KMS-11 (cell line): ENCODE results near the gene UMOD.

Experiments used
- H2AFZ ChIP-seq: fragments of 200-600 bp; sonication (generic); 2 replicates; pipeline ENCODE4 v1.6.1; 2016; ENCODE audit warnings: antibody characterized with exemption, mixed run types, low read depth
- H3K27ac ChIP-seq: fragments of 200-600 bp; sonication (generic); 2 replicates; pipeline ENCODE4 v1.6.1; 2016; ENCODE audit warnings: mild to moderate bottlenecking, mixed run types
- H3K27me3 ChIP-seq: fragments of 200-600 bp; sonication (generic); 2 replicates; pipeline ENCODE4 v1.6.1; 2017; ENCODE audit warnings: mild to moderate bottlenecking, low read depth, mixed run types, moderate library complexity; ENCODE audit not compliant: insufficient read depth
- H3K36me3 ChIP-seq: fragments of 200-600 bp; sonication (generic); 2 replicates; pipeline ENCODE4 v1.6.1; 2017; ENCODE audit warnings: mild to moderate bottlenecking, mixed run types; ENCODE audit not compliant: insufficient read depth
- H3K4me1 ChIP-seq: fragments of 200-600 bp; sonication (generic); 2 replicates; pipeline ENCODE4 v1.6.1; 2016; ENCODE audit warnings: mild to moderate bottlenecking, low read depth, mixed run types; ENCODE audit not compliant: poor library complexity, severe bottlenecking
- H3K4me2 ChIP-seq: fragments of 200-600 bp; sonication (generic); 2 replicates; pipeline ENCODE4 v1.7.0; 2016; ENCODE audit warnings: mild to moderate bottlenecking, mixed run types
- H3K4me3 ChIP-seq: fragments of 200-600 bp; sonication (generic); IDR thresholded peaks from 2 replicates; pipeline ENCODE4 v1.6.1; 2017; ENCODE audit warnings: low read depth, low read length, mixed read lengths; ENCODE audit not compliant: insufficient read depth
- H3K79me2 ChIP-seq: fragments of 200-600 bp; sonication (generic); 2 replicates; pipeline ENCODE4 v1.6.1; 2016; ENCODE audit warnings: low read depth, mixed run types; ENCODE audit not compliant: insufficient read depth
- H3K9ac ChIP-seq: fragments of 200-600 bp; sonication (generic); 2 replicates; pipeline ENCODE4 v1.6.1; 2016; ENCODE audit warnings: mild to moderate bottlenecking, mixed run types
- H4K20me1 ChIP-seq: fragments of 200-600 bp; sonication (generic); 2 replicates; pipeline ENCODE4 v1.6.1; 2016; ENCODE audit warnings: mild to moderate bottlenecking, mixed run types; ENCODE audit not compliant: insufficient read depth
- CTCF ChIP-seq: fragments of 200-600 bp; sonication (generic); conservative IDR thresholded peaks from 2 replicates; pipeline ENCODE4 v1.6.1; 2017; ENCODE audit warnings: low read depth, mild to moderate bottlenecking, antibody characterized with exemption, low read length, moderate library complexity, mixed read lengths

The UMOD gene

DNA sequence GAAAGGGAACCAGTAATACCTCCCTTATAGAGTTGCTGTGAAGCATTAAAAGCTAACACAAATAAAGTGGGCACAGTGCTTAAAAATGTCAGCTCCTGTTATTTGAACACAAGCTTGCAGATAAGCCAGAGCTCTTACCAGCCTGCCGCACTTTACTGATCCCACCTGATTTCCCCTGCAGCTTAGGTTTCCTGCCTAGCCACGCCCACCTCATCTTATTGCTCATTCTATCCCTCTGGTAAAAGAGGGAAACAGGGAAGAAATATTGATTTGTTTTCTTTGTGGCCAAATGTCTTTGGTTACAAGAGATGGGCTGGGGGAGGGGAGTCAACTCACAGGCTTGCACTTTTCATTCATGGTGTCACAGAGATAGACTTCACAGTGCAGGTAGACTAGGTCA is 15.6 kb downstream of the UMOD start:
- Histone ChIP-seq H4K20me1 (no peaks in the 10 kb centered on the region), H3K27ac (no peak overlapping the region), H3K36me3 (no peaks in the 10 kb centered on the region), H3K27me3 (no peaks in the 10 kb centered on the region), H3K4me2 (no peak overlapping the region), H2AFZ (no peak overlapping the region), H3K9ac (no peak overlapping the region), H3K4me1 (no peaks in the 10 kb centered on the region), H3K79me2 (no peaks in the 10 kb centered on the region), H3K4me3 (no peak overlapping the region)
- no peak for TF ChIP-seq CTCF

DNA sequence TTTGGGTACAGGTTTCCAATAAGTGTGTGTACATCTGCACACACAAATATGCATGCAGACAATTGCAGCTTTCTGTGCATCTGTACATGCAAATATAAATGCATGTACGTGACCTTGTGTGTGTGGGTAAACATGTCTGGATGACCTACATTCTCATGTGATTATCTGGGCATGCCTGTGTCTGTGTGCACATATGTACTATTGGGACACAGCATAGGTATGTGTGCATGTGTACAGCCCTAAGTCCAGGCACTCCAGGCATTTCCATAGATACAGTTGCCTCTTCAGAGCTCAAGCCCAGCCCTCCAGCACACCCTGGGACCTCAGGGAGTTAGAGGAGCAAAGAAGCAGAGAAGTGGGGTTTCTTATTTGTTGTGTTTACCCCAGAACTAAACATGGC is 18.1 kb downstream of the UMOD start:
- Histone ChIP-seq H2AFZ (no peak overlapping the region), H3K27me3 (no peaks in the 10 kb centered on the region), H4K20me1 (no peaks in the 10 kb centered on the region), H3K4me1 (no peaks in the 10 kb centered on the region), H3K36me3 (no peaks in the 10 kb centered on the region), H3K4me2 (no peak overlapping the region), H3K27ac (no peak overlapping the region), H3K79me2 (no peaks in the 10 kb centered on the region), H3K9ac (no peak overlapping the region), H3K4me3 (no peak overlapping the region)
- TF ChIP-seq CTCF, result no peak

- no peaks in the 10 kb centered on the region for H4K20me1 ChIP-seq
- no peaks in the 10 kb centered on the region for H3K27me3 ChIP-seq
- no peak overlapping the region for H3K4me2 ChIP-seq
- H3K4me1 ChIP-seq, result no peaks in the 10 kb centered on the region
- no peak overlapping the region for H3K9ac ChIP-seq
- H2AFZ ChIP-seq, result no peak overlapping the region
- no peaks in the 10 kb centered on the region for H3K79me2 ChIP-seq
- no peak overlapping the region for H3K4me3 ChIP-seq
- H3K27ac ChIP-seq, result no peak overlapping the region
- no peaks in the 10 kb centered on the region for H3K36me3 ChIP-seq
- no peak for TF ChIP-seq CTCF
Observed at GRCh38 chr16:20333120-20333519, 19.4 kb downstream of the UMOD start.

GRCh38 chr16:20332411-20332810 is 20.1 kb downstream of the UMOD start:
- Histone ChIP-seq H3K4me1 (no peaks in the 10 kb centered on the region), H3K27me3 (no peaks in the 10 kb centered on the region), H3K4me3 (no peak overlapping the region), H4K20me1 (no peaks in the 10 kb centered on the region), H3K9ac (no peak overlapping the region), H2AFZ (no peak overlapping the region), H3K4me2 (no peak overlapping the region), H3K27ac (no peak overlapping the region), H3K79me2 (no peaks in the 10 kb centered on the region), H3K36me3 (no peaks in the 10 kb centered on the region)
- no peak for TF ChIP-seq CTCF

DNA sequence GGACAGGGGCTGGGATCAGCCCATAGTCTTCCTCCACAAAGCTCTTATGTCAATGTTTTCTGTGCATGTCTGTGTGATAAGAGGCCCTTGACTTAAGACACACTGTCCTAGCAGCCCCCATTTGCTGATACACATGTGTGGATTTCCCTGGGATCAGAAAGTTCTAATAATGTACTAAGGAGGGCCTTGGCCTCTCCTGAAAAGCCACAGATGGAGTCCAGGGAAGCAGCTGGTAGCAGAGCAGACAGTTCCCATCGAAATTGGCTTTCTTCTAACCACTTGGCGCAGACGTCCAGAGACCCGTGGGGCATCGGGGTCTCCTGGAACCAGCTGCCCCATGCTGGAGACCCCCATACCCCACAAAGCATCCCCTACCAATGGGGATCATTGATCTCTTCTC is 20.9 kb downstream of the UMOD start:
- no peaks in the 10 kb centered on the region for H3K4me1 ChIP-seq
- no peaks in the 10 kb centered on the region for H3K79me2 ChIP-seq
- no peaks in the 10 kb centered on the region for H4K20me1 ChIP-seq
- no peaks in the 10 kb centered on the region for H3K27me3 ChIP-seq
- no peak overlapping the region for H3K9ac ChIP-seq
- H2AFZ ChIP-seq, result no peak overlapping the region
- H3K36me3 ChIP-seq, result no peaks in the 10 kb centered on the region
- H3K4me2 ChIP-seq, result no peak overlapping the region
- TF ChIP-seq CTCF, result no peak
- H3K4me3 ChIP-seq, result no peak overlapping the region
- H3K27ac ChIP-seq, result no peak overlapping the region
